Cerebellar nuclear complex (tissue), 1 donor: ENCODE results near the gene TNP2.

Experiments
- DNase-seq, 2 experiments: peaks; one replicate each; lab custom pipeline; 2025; lab: John Stamatoyannopoulos, UW

The TNP2 gene

GRCh38 chr16:11255737-11256660, 13.1 kb downstream of the TNP2 start, which contains the start of gene SOCS1:
TSS of gene SOCS1 (minus strand) at chr16:11256204. CDS start at chr16:11255478, 726 bp downstream.
- peak in 1 of 2 experiments; percentile 50 for DNase-seq

- no peak for DNase-seq
Measured at GRCh38 chr16:11254913-11255736, 14.0 kb downstream of the TNP2 start.

GRCh38 chr16:11253995-11254912, 14.9 kb downstream of the TNP2 start:
- DNase-seq: no peak

- DNase-seq: no peak
Measured at GRCh38 chr16:11253009-11253994, 15.8 kb downstream of the TNP2 start.

GRCh38 chr16:11252482-11252931, 16.6 kb downstream of the TNP2 start:
- DNase-seq: no peak

- DNase-seq: no peak
Measured at GRCh38 chr16:11251525-11252481, 17.3 kb downstream of the TNP2 start.

- DNase-seq: no peak
Measured at GRCh38 chr16:11250786-11251524, 18.2 kb downstream of the TNP2 start.

GRCh38 chr16:11250091-11250785, 18.9 kb downstream of the TNP2 start:
- DNase-seq: no peak

- no peak for DNase-seq
Measured at GRCh38 chr16:11249233-11250061, 19.7 kb downstream of the TNP2 start.

- no peak for DNase-seq
Measured at GRCh38 chr16:11248133-11248532, 21.0 kb downstream of the TNP2 start.

GRCh38 chr16:11245988-11246387, 23.1 kb downstream of the TNP2 start:
- DNase-seq: no peak

GRCh38 chr16:11245222-11245737, 23.8 kb downstream of the TNP2 start:
- no peak for DNase-seq

- peak; percentile 16 to 60 for DNase-seq
Measured at GRCh38 chr16:11242658-11243057, 26.5 kb downstream of the TNP2 start.

GRCh38 chr16:11241480-11242204, 27.5 kb downstream of the TNP2 start:
- DNase-seq: no peak

GRCh38 chr16:11240636-11241473, 28.3 kb downstream of the TNP2 start:
- DNase-seq: no peak
